A204.1 (cell line): ENCODE data around the gene SULT1A2.
"Not testable (repeated sequence)": the region's sequence is repeated elsewhere in the genome, so short reads cannot be mapped to it uniquely, and the experiment has no call there.

Experiments used
- FAIRE-seq: peaks from 2 replicates; lab custom pipeline; 2012; peaks lifted over from hg19 to GRCh38; lab: Jason Lieb, UNC

The SULT1A2 gene

DNA sequence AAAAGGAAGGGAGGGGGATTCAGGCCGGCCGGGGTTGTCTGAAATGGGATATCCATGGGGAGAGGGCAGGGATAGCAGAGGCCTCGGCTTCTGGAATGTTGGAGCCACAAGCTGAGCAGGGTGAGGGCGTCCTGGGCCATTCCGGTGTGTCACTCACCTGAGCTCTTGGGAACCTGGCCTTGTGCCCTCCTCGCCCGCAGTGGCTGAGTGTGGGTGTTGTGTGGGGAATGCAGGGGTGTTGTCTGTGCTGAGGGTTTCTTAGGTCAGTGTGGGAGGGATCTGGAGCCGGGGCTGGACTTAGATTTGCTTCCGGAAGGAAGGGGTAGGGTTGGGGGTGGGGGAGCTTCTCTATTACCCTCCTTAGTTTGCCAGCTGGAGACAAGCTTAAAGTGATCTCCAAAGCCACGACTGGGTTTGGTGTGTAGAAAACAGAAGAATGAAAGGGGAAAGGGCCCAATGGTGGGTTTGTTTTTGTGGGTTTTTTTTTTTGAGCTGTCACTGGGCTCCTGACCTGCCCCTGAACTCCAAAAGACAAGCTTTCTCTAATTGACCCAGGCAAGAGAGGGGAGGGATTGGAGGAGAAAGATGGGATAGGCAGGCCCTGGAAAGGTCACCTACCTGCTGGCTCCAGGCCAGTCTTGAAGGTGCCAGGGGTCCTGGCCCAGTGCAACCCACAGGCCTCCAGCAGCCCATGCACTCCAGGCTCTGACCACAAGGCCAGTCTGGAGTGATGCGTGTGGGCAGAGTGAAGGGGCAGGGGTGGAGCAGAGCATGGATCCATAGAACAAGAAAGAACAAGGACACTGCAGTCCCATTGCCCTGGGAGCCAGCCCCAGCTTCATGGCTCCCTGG is at the start of gene SULT1A2:
SULT1A2 (minus strand) TSS at position 211 of the 852 bp plus-strand sequence. CDS start 1,120 bp downstream, outside the sequence.
- no peak for FAIRE-seq

DNA sequence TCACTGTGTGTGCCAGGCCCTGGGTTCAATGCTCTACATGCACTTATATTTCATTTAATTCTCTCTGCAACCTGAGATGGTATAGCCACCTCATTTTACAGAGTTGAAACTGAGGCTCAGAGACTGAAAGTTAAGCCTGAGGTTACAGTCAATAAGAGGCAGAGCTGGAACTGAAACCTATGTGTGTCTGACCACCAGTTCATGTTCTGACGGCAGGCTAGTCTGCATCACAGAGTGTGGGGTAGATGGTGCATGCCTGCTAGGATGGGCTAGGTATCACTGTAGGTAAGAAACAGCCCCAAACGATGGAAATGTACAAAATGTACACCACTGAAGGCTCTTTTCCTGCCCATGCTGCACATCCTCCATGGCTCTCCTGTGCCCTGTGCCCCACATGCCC is 43.1 kb upstream of the SULT1A2 start:
- not testable (repeated sequence) for FAIRE-seq

DNA sequence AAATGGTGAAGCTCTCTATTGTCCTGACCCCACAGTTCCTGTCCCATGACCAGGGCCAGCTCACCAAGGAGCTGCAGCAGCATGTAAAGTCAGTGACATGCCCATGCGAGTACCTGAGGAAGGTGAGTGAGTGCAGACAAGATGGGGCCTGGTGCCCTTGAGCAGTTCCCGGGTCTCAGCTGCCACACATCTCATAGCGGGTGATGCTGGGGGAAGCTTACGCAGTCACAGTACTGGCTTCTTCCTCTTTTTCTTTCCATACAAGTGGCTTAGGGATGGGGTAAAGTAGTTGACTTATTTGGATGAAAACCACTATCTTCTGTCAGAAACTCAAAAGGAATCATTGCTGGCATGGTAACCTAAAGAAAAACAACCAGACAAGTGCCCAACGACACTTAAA is 41.5 kb upstream of the SULT1A2 start:
- FAIRE-seq, result not testable (repeated sequence)

DNA sequence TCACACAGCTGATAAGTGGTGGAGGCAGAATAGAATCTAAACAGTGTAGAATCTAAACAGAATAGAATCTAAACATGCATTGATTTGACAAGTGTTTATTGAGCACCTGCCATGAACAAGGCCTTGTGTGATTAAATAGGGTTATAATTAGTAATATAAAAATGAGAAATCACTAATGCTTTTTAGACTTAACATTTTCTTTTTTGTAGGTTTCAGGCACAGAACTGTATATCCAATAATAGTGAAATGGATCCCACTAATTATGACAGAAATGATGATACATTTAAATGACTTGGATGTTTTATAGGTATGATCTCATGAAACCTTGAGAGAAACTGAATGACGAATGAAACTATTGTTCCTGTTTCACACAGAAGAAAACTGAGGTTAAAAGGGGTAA is 40.9 kb upstream of the SULT1A2 start, which contains the start of gene NPIPB8:
NPIPB8 (plus strand) TSS at position 301 of the 400 bp plus-strand sequence. CDS start 296 bp downstream, outside the sequence.
- not testable (repeated sequence) for FAIRE-seq

DNA sequence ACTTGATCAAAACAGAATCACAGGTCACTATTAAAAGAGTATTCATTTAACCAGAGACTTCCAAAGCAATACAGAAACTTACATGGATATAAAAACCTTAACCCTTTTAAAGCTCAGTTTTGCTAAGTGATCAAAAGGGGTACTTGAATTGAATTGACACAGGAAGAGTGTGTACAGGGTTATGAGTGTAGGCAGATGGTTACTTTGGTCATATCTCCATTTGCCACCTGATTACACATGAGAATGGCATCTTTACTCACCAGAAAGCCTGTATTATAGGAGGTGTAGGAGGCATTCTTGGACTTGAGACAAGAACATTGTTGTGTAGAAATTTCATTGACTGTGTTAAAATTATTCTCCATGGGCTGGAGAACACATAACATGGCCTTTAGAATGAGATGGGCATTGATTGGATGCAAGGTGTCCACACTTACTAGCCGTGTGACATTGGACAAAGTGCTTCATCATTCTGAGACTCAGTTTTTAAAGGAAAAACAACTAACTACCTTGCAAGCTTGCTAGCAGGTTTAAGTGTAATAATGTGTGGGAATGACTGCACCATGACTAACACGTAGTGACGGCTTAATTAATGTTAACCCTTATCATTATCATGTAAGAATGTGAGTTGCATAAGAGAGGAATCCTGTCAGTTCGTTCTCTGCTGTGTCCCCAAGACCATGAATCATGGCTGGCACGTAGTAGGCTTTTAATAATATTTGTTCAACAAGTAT is 39.4 kb upstream of the SULT1A2 start:
- FAIRE-seq, result not testable (repeated sequence)

DNA sequence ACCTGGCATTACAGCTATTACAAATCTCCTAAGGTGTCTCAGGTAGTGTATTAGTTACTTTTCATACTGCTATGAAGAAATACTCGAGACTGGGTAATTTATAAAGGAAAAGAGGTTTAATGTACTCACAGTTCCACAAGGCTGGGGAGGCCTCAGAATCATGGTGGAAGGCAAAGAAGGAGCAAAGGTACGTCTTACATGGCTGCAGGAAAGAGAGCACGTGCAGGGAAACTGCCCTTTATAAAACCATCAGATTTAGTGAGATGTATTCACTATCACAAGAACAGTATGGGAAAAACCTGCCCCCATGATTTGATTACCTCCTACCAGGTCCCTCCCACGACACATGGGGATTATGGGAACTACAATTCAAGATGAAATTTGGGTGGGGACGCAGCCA is 34.1 kb upstream of the SULT1A2 start:
- FAIRE-seq, result not testable (repeated sequence)

DNA sequence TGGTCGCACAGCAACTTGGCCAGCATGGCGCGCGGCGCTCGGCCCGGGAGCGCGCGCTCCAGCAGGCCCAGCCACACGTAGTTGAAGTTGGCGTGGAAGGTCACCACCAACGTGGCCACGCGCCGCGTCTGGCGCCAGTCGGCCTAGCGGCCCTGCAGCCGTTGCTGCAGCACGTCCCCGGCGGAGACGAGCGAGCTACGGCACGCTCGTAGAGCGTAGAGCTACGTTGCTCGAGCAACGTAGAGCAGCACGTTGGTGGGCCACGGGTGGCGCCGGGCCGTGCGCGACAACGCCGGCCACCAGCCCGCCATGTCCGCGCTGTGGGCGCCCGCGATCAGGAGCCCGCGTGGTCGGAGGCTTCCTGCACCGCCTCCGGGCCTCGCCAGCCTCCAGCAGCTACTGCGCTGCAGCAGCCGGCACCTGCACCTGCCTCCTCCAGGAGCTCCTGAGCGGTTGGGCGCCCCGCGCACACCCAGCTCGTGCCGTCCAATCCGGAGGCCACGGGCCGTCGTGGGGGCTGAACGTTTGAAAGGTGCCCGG is 26.4 kb upstream of the SULT1A2 start:
- FAIRE-seq, result no peak

DNA sequence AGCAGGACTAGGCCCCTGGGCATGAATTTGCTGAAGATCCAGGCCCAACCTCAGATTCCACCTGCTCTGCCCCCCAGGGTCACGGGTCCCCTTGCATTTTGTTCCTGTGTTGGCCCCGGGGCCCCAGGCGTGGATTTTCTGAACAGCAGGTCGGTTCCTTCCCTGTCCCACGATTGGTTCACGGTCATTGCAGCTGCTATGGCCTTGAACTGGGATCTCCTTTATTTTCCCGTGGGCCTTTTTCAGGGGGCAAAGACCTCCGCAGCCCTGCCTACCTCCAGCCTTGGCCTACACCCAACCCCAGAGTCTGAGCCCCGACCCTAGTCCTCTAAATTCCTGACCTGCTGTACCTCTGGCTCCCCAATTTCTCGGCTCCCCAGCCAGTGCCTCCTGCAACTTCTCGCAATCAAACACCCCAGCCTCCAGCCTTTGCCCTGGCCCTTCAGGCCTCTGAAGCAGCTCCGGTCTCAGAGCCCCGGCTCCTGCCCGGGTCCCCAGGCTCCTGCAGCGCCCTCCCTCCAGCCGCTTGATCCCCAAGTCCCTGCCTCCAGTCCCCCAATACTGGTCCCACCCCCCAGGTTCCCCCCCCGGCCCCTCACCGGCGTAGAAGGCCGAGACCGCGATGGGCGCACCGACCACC is 25.8 kb upstream of the SULT1A2 start:
- FAIRE-seq, result not testable (repeated sequence)

DNA sequence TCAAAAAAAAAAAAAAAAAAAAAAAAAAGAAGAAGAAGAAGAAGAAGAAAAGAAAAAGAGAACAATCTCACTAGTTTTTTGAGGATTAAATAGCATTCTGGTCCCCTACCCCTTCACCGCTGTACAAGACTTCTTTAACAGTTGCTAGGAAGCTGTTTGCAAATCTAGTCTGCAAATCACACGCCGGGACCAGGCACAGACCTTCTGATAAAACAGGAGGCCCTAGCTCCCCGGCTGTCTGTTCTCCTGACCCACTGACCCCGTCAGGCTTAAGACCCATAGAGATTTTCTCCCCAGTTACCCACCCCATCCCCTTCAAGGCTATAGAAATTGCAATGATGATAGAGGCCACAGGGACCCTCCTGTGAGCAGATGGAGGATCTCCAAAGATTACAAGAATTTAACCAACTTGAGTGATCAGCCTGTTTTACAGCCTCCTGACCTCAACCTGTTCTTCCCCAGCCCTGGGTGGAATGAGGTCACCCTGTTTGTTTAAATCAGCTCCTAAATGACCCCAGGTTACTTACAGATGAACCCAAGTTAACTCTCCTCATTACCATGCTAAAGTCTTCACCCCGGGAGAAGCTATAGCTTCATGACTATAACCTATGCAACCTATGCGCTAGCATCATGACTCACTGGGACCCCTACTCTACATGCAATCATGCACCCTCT is 24.8 kb upstream of the SULT1A2 start:
- FAIRE-seq, result no peak

DNA sequence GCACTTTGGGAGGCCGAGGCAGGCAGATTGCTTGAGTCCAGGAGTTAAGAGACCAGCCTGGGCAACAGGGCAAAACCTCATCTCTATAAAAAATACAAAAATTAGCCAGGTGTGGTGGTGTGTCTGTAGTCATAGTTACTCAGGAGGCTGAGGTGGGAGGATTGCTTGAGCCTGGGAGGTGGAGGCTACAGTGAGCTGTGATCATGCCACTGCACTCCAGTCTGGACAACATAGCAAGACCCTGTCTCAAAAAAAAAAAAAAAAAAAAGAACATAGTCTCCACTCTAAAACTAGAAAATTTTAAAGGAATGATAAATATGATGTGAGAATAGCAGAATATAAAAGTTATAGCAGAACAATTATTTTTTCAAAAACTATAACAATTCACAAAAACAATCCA is 23.5 kb upstream of the SULT1A2 start:
- FAIRE-seq, result not testable (repeated sequence)

DNA sequence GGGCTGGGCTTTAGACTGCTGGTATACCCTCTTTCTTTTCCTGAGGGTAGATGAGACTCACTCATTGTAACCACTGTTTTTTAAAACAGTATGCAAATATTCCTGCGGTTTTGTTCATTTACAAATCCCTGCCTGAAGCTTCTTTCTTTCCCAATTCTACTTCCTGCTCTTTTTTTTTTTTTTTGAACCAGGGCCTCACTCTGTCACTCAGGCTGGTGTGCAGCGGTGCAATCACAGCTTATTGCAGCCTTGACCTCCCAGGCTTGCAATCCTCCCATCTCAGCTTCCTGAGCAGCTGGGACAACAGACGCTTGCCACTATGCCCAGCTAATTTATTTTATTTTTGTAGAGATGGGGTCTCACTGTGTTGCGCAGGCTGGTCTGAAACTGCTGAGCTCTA is 21.0 kb upstream of the SULT1A2 start:
- FAIRE-seq, result no peak

DNA sequence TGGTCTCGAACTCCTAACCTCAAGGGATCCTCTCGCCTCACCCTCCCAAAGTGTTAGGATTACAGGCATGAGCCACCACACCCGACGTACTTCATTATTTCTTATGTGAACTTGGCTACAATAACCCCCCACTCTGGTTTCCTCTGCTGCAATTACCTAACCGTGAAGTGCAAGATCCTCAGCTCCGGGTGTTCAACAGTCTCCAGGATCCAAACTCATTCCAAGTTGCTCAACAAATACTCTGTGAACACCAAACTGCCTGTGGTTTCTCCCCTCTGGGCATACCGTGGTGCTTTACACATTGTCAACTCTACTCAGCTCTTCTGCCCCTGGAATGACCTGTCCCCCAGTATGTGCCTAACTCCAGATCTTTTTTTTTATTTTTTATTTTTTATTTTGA is 19.8 kb upstream of the SULT1A2 start:
- FAIRE-seq, result no peak

DNA sequence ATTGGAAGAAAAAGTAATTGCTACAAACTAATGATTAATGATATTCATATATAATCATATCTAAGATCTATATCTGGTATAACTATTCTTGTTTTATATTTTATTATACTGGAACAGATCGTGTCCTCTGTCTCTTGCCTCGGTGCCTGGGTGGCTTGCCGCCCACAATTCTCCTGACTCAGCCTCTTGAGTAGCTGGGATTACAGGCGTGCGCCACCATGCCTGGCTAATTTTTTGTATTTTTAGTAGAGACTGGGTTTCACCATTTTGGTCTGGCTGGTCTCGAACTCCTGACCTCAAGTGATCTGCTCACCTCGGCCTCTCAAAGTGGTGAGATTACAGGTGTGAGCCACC is 19.4 kb upstream of the SULT1A2 start:
- FAIRE-seq, result not testable (repeated sequence)

DNA sequence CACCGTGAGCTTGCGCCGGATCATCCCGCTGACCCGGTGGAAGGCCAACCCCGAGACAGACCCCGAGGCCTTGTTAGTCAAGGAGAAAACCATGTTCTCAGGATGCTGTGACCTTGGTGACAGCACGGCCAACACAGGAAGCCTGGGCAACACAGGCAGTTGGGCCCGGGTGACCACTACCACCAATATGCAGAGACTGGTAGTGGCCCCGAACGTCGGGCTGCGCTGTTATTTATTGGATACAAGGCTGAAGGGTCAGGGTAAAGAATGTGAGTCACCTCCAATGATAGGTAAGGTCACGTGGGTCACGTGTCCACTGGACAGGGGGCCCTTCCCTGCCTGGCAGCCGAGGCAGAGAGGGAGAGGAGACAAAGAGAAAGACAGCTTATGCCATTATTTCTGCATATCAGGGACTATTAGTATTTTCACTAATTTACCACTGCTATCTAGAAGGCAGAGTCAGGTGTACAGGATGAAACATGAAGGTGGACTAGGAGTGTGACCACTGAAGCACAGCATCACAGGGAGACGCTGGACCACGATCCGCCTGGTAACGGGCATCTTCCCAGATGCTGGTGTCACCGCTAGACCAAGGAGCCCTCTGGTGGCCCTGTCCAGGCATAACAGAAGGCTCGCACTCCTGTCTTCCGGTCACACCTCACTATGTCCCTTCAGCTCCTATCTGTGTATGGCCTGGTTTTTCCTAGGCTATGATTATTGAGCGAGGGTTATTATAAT is 18.8 kb upstream of the SULT1A2 start:
- not testable (repeated sequence) for FAIRE-seq

DNA sequence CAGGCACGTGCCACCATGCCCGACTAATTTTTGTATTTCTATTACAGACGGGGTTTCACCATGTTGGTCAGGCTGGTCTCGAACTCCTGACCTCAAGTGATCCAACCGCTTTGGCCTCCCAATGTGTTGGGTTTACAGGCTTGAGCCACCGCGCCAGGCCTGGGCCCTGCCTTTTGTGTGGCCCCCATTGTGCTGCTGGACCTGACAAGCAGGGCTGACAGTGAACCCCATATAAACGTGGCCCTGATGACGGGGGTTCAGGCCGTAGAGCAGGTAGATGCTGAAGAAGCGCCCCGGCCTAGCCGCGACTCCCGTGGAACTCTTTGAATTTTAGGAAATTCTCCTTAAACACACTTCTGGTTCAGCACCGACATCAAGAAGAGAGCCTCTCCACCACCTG is 17.7 kb upstream of the SULT1A2 start:
- not testable (repeated sequence) for FAIRE-seq

DNA sequence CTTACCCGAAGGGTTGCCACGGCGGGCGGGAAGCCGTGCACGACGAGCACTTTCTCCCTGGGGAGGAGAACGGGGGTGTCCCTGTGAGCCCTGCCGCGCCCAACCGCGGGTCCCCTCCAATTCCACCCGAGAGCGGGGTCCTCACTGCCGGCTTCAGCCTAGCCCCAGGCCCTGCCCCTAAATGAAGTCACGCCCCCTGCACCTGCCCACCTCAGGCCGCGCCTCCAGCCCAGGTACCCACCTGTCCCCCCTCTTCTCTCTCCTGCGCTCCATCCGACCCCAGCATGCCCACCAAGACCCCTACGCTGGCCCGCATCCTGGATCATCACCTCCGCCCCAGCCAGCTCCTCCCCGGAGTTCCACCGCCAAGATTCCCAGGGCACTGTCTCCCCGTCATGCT is 17.1 kb upstream of the SULT1A2 start:
- not testable (repeated sequence) for FAIRE-seq

DNA sequence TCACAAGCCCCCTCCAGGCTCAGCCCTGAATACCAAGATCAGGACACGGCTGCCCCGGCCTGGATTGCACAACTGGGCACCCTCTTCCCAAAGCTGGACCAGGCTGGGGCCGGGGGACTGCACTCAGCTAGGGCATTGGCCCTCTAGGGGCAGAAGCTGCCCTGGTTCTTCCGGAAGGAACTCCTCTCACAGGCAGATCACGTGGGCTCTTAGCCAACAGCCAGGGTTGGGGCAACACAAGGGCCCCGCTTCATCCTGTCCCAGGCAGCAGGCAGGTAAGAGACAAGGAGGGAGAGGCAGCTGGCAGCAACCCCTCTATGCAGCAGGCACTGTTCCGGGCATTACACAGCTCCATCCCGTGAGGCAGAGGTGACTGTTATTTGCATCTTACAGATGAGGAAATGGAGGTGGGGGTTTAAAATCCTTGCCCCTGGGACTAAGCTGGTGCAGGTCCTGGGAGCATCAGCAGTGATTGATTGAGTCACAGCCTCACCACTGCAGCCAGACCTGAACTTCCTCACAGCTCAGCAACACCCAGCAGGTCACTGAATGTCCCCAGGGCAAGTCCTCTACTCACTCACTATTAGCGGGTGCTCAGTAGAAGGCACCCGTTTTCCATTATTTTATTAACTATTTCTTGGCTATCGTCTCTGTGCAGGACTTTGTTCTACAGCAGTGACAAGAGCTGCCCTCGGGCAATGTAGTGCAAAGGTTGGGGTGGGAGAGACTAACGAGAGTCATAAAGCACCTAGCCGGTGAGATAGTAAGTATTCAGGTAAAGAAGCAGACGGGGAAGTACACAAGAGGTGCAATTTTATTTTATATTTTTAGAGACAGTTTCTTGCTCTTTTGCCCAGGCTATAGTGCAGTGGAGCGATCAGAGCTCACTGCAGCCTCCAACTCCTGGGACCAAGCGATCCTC is 15.8 kb upstream of the SULT1A2 start:
- FAIRE-seq, result not testable (repeated sequence)

DNA sequence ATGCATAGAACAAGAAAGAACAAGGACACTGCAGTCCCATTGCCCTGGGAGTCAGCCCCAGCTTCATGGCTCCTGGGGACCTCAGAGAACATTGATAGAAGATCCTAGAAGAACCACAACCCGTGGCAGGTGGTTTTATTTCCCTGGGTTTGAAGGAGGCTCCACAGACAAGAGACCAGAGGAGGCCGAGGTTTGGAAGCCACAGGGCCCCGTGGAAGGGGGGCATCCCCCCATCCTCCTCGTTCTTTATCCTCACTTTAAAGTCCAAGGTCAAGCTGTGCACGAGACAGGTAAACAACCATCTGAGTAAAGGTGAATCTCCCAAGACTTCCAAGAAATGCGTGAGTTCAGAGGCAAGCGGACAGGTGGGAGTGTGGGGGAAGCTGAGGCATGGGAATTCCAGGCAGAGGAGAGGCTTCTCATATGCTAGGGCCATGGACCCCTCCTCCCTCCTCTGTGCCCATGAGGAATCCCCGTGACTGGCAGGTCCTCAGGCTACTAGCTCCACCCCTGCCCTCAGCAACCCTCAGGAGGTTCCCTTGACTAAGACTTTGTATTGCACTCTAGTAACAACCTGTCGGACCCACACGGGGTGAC is 13.8 kb upstream of the SULT1A2 start:
- FAIRE-seq, result no peak
